Urinary bladder (tissue), 4 donors: ENCODE measurements around the gene DDX55. TPM values are rescaled to one million over a fixed set of nuclear protein-coding genes. Genes with fewer than 3 reads are reported as not detected.

Experiments used
- DNase-seq: peaks from one replicate; pipeline ENCODE4 v3.0.0-alpha.2; 2015; ENCODE audit errors: extremely low spot score
- H3K27ac ChIP-seq: one replicate; pipeline ENCODE4 v1.5.1; 2013; ENCODE audit warnings: low read depth, mild to moderate bottlenecking, moderate library complexity
- H3K36me3 ChIP-seq: one replicate; pipeline ENCODE4 v1.6.1; 2013; ENCODE audit warnings: mild to moderate bottlenecking, moderate library complexity; ENCODE audit not compliant: insufficient read depth
- H3K4me1 ChIP-seq: one replicate; pipeline ENCODE4 v1.6.1; 2013; ENCODE audit warnings: mild to moderate bottlenecking, moderate library complexity; ENCODE audit not compliant: insufficient read depth
- H3K4me3 ChIP-seq: one replicate; pipeline ENCODE4 v1.5.1; 2013; ENCODE audit warnings: low read depth, low read length
- WGBS: extraction: QIAGEN DNeasy Blood & Tissue Kit; methylation state at CpG from one replicate; pipeline ENCODE4 v1.1.7; 2013; 5-methylcytosine and 5-hydroxymethylcytosine counted together
- polyA plus RNA-seq: library from polyadenylated mRNA; stranded (reverse); fragments of 200-250 nt; gene quantifications from one replicate; pipeline ENCODE4 v1.2.3, GENCODE V29; 2013
- total RNA-seq: library from RNA; depleted of rRNA; stranded (reverse); fragments of >200 nt; gene quantifications from one replicate; pipeline ENCODE4 v1.2.3, GENCODE V29; 2014
- donor health status: healthy with polysubstance abuse.
- donor health status: healthy.

The DDX55 gene
- total and polyA plus RNA-seq, 2 donors = 12.2 to 15.8 TPM

GRCh38 chr12:123633379-123634141 lies 31.7 kb downstream of the DDX55 start, which contains the start of the genes EIF2B1 and GTF2H3:
Gene EIF2B1 (minus strand): TSS chr12:123633686. CDS start chr12:123633557, 129 bp downstream.
Gene GTF2H3 (plus strand): TSS chr12:123633829. CDS start chr12:123633860, 31 bp downstream.
- Histone ChIP-seq H3K36me3 (no peaks in the 10 kb centered on the region), H3K4me1 (no peaks in the 10 kb centered on the region), H3K27ac (peak within 1 kb of the TSS; percentile 59), H3K4me3 (peak within 1 kb of the TSS; percentile 94)
- under 1% methylated on average over 52 of the region's 52 CpGs for WGBS
- peak; percentile 91 for DNase-seq

GRCh38 chr12:123634142-123634561 lies 32.3 kb downstream of the DDX55 start:
- WGBS = 10% methylated on average over 19 of the region's 19 CpGs
- DNase-seq = no peak
- Histone ChIP-seq H3K4me3 (peak overlapping the region; percentile 94), H3K27ac (peak overlapping the region; percentile 52), H3K4me1 (no peaks in the 10 kb centered on the region), H3K36me3 (no peaks in the 10 kb centered on the region)

GRCh38 chr12:123643911-123644310 lies 42.0 kb downstream of the DDX55 start:
- 81% methylated on average over 7 of the region's 7 CpGs for WGBS
- Histone ChIP-seq H3K27ac (no peak overlapping the region), H3K36me3 (peaks cover 6% of the 10 kb centered on the region), H3K4me3 (no peak overlapping the region), H3K4me1 (no peaks in the 10 kb centered on the region)
- DNase-seq = no peak

GRCh38 chr12:123645380-123645779 lies 43.5 kb downstream of the DDX55 start:
- WGBS = 97% methylated on average over 3 of the region's 3 CpGs
- Histone ChIP-seq H3K36me3 (peaks cover 6% of the 10 kb centered on the region), H3K4me3 (no peak overlapping the region), H3K4me1 (no peaks in the 10 kb centered on the region), H3K27ac (no peak overlapping the region)
- no peak for DNase-seq

- peaks cover 6% of the 10 kb centered on the region for H3K36me3 ChIP-seq
- no peaks in the 10 kb centered on the region for H3K4me1 ChIP-seq
- H3K4me3 ChIP-seq = no peak overlapping the region
- 87% methylated on average over 5 of the region's 5 CpGs for WGBS
- no peak for DNase-seq
- no peak overlapping the region for H3K27ac ChIP-seq
These were observed 44.0 kb downstream of the DDX55 start for GRCh38 chr12:123645878-123646277.

- 94% methylated on average over 5 of the region's 5 CpGs for WGBS
- no peak overlapping the region for H3K27ac ChIP-seq
- H3K36me3 ChIP-seq = peaks cover 6% of the 10 kb centered on the region
- no peak overlapping the region for H3K4me3 ChIP-seq
- DNase-seq = no peak
- no peaks in the 10 kb centered on the region for H3K4me1 ChIP-seq
These were observed 46.5 kb downstream of the DDX55 start for GRCh38 chr12:123648401-123648800.

GRCh38 chr12:123654129-123654701 lies 52.3 kb downstream of the DDX55 start:
- Histone ChIP-seq H3K27ac (no peak overlapping the region), H3K4me1 (no peaks in the 10 kb centered on the region), H3K36me3 (peaks cover 6% of the 10 kb centered on the region), H3K4me3 (no peak overlapping the region)
- DNase-seq = no peak
- 96% methylated on average over 4 of the region's 4 CpGs for WGBS

- Histone ChIP-seq H3K4me1 (no peaks in the 10 kb centered on the region), H3K4me3 (no peak overlapping the region), H3K27ac (no peak overlapping the region), H3K36me3 (peaks cover 6% of the 10 kb centered on the region)
- WGBS = 82% methylated on average over 5 of the region's 5 CpGs
- DNase-seq = no peak
These were observed 53.5 kb downstream of the DDX55 start for GRCh38 chr12:123655420-123655819.

- no peak overlapping the region for H3K4me3 ChIP-seq
- peaks cover 6% of the 10 kb centered on the region for H3K36me3 ChIP-seq
- DNase-seq = no peak
- 79% methylated on average over 4 of the region's 4 CpGs for WGBS
- H3K27ac ChIP-seq = no peak overlapping the region
- no peaks in the 10 kb centered on the region for H3K4me1 ChIP-seq
These were observed 54.5 kb downstream of the DDX55 start for GRCh38 chr12:123656392-123656791.

- H3K27ac ChIP-seq = no peak overlapping the region
- DNase-seq = no peak
- H3K4me1 ChIP-seq = no peaks in the 10 kb centered on the region
- H3K4me3 ChIP-seq = no peak overlapping the region
- 86% methylated on average over 9 of the region's 9 CpGs for WGBS
- peaks cover 6% of the 10 kb centered on the region for H3K36me3 ChIP-seq
These were observed 55.3 kb downstream of the DDX55 start for GRCh38 chr12:123657211-123657610.

- 86% methylated on average over 5 of the region's 5 CpGs for WGBS
- Histone ChIP-seq H3K4me3 (no peak overlapping the region), H3K36me3 (peaks cover 6% of the 10 kb centered on the region), H3K4me1 (no peaks in the 10 kb centered on the region), H3K27ac (no peak overlapping the region)
- no peak for DNase-seq
These were observed 58.3 kb downstream of the DDX55 start for GRCh38 chr12:123659996-123660727.

GRCh38 chr12:123667771-123668170 lies 65.9 kb downstream of the DDX55 start:
- no peaks in the 10 kb centered on the region for H3K4me1 ChIP-seq
- H3K36me3 ChIP-seq = no peaks in the 10 kb centered on the region
- no peak overlapping the region for H3K4me3 ChIP-seq
- DNase-seq = no peak
- no peak overlapping the region for H3K27ac ChIP-seq
- 73% methylated on average over 8 of the region's 8 CpGs for WGBS
